ENCODE measurements around the gene PSEN1. TPM values are rescaled to one million over a fixed set of nuclear protein-coding genes. Genes with fewer than 3 reads are reported as not detected.

PSEN1 gene
- total RNA-seq: 76.4 TPM

- DNase-seq: peak; percentile 95
Measured at GRCh38 chr14:73136387-73137225, at the start of gene PSEN1. PSEN1 (plus strand) TSS chr14:73136507; CDS start chr14:73148020, 11,513 bp downstream.

GRCh38 chr14:73091044-73091443 lies 45.3 kb upstream of the PSEN1 start:
- DNase-seq: no peak

GRCh38 chr14:73097421-73097820 lies 38.9 kb upstream of the PSEN1 start:
- no peak for DNase-seq

- no peak for DNase-seq
Measured at GRCh38 chr14:73100334-73100733, 36.0 kb upstream of the PSEN1 start.

GRCh38 chr14:73102806-73103497 lies 33.4 kb upstream of the PSEN1 start:
- no peak for DNase-seq

GRCh38 chr14:73105050-73105449 lies 31.3 kb upstream of the PSEN1 start:
- no peak for DNase-seq

GRCh38 chr14:73105727-73106126 lies 30.6 kb upstream of the PSEN1 start:
- DNase-seq: no peak

GRCh38 chr14:73116079-73116665 lies 20.1 kb upstream of the PSEN1 start:
- no peak for DNase-seq

- DNase-seq: no peak
Measured at GRCh38 chr14:73124180-73124894, 12.0 kb upstream of the PSEN1 start.

GRCh38 chr14:73125169-73125588 lies 11.1 kb upstream of the PSEN1 start:
- DNase-seq: no peak

GRCh38 chr14:73125746-73126145 lies 10.6 kb upstream of the PSEN1 start:
- no peak for DNase-seq

GRCh38 chr14:73133795-73134194 lies 2.5 kb upstream of the PSEN1 start:
- DNase-seq: no peak

GRCh38 chr14:73136085-73136386 lies 271 bp upstream of the PSEN1 start:
- DNase-seq: no peak

- DNase-seq: no peak
Measured at GRCh38 chr14:73140811-73141323, 4.6 kb downstream of the PSEN1 start.

- no peak for DNase-seq
Measured at GRCh38 chr14:73142216-73142615, 5.9 kb downstream of the PSEN1 start.

- DNase-seq: peak; percentile 44
Measured at GRCh38 chr14:73143003-73143402, 6.7 kb downstream of the PSEN1 start.

- no peak for DNase-seq
Measured at GRCh38 chr14:73143617-73144016, 7.3 kb downstream of the PSEN1 start.

GRCh38 chr14:73145371-73145770 lies 9.1 kb downstream of the PSEN1 start:
- DNase-seq: no peak

GRCh38 chr14:73146111-73146510 lies 9.8 kb downstream of the PSEN1 start:
- DNase-seq: no peak

GRCh38 chr14:73149753-73150152 lies 13.4 kb downstream of the PSEN1 start:
- DNase-seq: no peak

- no peak for DNase-seq
Measured at GRCh38 chr14:73153272-73153671, 17.0 kb downstream of the PSEN1 start.

- no peak for DNase-seq
Measured at GRCh38 chr14:73162251-73162650, 25.9 kb downstream of the PSEN1 start.

- no peak for DNase-seq
Measured at GRCh38 chr14:73166399-73166798, 30.1 kb downstream of the PSEN1 start.
